Measurements from ENCODE around the gene CHD6. TPM values are rescaled to one million over a fixed set of nuclear protein-coding genes. Genes with fewer than 3 reads are reported as not detected.

The CHD6 gene
- total RNA-seq, 1 experiment from 2014 or later = 80.5 TPM

DNA sequence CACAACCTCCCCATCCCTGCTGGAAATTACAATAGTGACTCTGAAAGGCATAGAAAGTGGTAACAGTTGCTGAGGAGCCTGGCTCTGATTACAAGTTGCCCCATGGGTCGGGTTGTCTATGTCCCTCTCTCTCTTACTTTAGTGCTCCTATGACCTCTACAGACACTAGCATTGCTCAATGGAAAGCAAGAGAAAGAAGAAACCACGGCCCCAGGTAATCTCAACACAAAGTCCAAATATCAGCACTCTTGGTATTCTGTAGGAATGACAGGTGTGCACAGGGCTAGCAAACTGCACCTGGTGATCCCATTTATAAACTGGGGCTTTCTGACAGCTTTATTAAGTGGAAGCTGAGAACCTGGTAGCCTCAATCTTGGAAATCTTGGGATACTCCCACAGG lies 171.2 kb downstream of the CHD6 start:
- DNase-seq = peak; percentile 63 to 68
- intact Hi-C loops (cut with micrococcal nuclease; ENCODE audit: unreplicated experiment) = loop anchor here (1.0 kb wide), 1 partner anchor 19 kb away; no protein-coding TSS in a partner anchor
- peaks cover 40% of the 10 kb centered on the region for H3K36me3 Mint-ChIP-seq (ENCODE audit: insufficient read depth, unreplicated experiment)
- ChIA-PET POLR2A (no interaction called here), CTCF (no interaction called here)
- H3K4me1 Mint-ChIP-seq (ENCODE audit: low read depth, unreplicated experiment) = peaks cover 8% of the 10 kb centered on the region
- H3K4me3 ChIP-seq (ENCODE audit: low read depth, low read length) = no peak overlapping the region
- H3K36me3 ChIP-seq (ENCODE audit: control insufficient read depth, insufficient read depth, low read length) = peaks cover 18% of the 10 kb centered on the region
- H3K9me3 Mint-ChIP-seq (ENCODE audit: unreplicated experiment) = no peaks in the 10 kb centered on the region
- H3K4me3 Mint-ChIP-seq (ENCODE audit: unreplicated experiment) = no peak overlapping the region
- TF ChIP-seq, protein P1, sequence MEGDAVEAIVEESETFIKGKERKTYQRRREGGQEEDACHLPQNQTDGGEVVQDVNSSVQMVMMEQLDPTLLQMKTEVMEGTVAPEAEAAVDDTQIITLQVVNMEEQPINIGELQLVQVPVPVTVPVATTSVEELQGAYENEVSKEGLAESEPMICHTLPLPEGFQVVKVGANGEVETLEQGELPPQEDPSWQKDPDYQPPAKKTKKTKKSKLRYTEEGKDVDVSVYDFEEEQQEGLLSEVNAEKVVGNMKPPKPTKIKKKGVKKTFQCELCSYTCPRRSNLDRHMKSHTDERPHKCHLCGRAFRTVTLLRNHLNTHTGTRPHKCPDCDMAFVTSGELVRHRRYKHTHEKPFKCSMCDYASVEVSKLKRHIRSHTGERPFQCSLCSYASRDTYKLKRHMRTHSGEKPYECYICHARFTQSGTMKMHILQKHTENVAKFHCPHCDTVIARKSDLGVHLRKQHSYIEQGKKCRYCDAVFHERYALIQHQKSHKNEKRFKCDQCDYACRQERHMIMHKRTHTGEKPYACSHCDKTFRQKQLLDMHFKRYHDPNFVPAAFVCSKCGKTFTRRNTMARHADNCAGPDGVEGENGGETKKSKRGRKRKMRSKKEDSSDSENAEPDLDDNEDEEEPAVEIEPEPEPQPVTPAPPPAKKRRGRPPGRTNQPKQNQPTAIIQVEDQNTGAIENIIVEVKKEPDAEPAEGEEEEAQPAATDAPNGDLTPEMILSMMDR (IDR thresholded peaks at IDR 0.05; ENCODE audit: insufficient read depth in 1 of 2, low read depth in 1 of 2, low read length in 1 of 2, severe bottlenecking in 1 of 2, unreplicated experiment in 1 of 2) = no peak
- H3K4me1 ChIP-seq = peaks cover 13% of the 10 kb centered on the region
- H3K27me3 Mint-ChIP-seq (ENCODE audit: insufficient read depth, unreplicated experiment) = no peaks in the 10 kb centered on the region
- no peaks in the 10 kb centered on the region for H3K27me3 ChIP-seq (replicated peaks; ENCODE audit: control insufficient read depth, insufficient read depth, low read length)
- BruUV-seq (replicated peaks) = no TSS peak
- H3K9me3 ChIP-seq = no peaks in the 10 kb centered on the region
- no peak overlapping the region for H3K27ac Mint-ChIP-seq (ENCODE audit: unreplicated experiment)

- Mint-ChIP-seq H3K36me3 (ENCODE audit: insufficient read depth, unreplicated experiment) (peaks cover 40% of the 10 kb centered on the region), H3K27me3 (ENCODE audit: insufficient read depth, unreplicated experiment) (no peaks in the 10 kb centered on the region), H3K27ac (ENCODE audit: unreplicated experiment) (no peak overlapping the region), H3K4me3 (ENCODE audit: unreplicated experiment) (no peak overlapping the region), H3K4me1 (ENCODE audit: low read depth, unreplicated experiment) (peaks cover 8% of the 10 kb centered on the region), H3K9me3 (ENCODE audit: unreplicated experiment) (no peaks in the 10 kb centered on the region)
- TF ChIP-seq, protein P1 (IDR thresholded peaks at IDR 0.05; ENCODE audit: insufficient read depth in 1 of 2, low read depth in 1 of 2, low read length in 1 of 2, severe bottlenecking in 1 of 2, unreplicated experiment in 1 of 2) = no peak
- Histone ChIP-seq H3K4me1 (peaks cover 13% of the 10 kb centered on the region), H3K9me3 (no peaks in the 10 kb centered on the region), H3K36me3 (ENCODE audit: control insufficient read depth, insufficient read depth, low read length) (peaks cover 14% of the 10 kb centered on the region), H3K4me3 (ENCODE audit: low read depth, low read length) (no peak overlapping the region), H3K27me3 (replicated peaks; ENCODE audit: control insufficient read depth, insufficient read depth, low read length) (no peaks in the 10 kb centered on the region)
- intact Hi-C loops (cut with micrococcal nuclease; ENCODE audit: unreplicated experiment) = no loop called here
- CTCF ChIA-PET = no interaction called here
- POLR2A ChIA-PET = no interaction called here
- no TSS peak for BruUV-seq (replicated peaks)
- peak in 1 of 2 experiments; percentile 25 for DNase-seq
These were observed 171.7 kb downstream of the CHD6 start for GRCh38 chr20:41446456-41446855.

DNA sequence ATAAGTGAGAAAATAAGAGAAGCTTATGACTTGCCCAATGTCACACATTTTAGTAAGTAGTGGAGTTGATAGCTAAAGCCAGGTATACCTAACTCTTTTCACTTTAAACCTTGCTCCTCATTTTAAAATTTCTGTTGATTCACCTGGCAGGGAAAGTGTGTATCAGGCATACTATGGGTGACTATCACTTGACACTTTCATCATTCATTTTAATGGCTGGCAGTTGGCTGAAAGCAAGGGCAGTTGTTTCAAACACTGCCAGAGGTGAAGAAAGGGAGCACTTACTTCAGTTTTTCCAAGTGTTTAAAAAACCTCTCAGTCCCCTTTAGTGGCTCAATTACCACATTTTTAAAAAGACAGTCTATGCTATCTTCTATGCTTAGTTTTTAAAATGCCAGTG lies 173.4 kb downstream of the CHD6 start:
- no peaks in the 10 kb centered on the region for H3K4me1 Mint-ChIP-seq (ENCODE audit: low read depth, unreplicated experiment)
- Histone ChIP-seq H3K4me3 (ENCODE audit: low read depth, low read length) (no peak overlapping the region), H3K27me3 (replicated peaks; ENCODE audit: control insufficient read depth, insufficient read depth, low read length) (no peaks in the 10 kb centered on the region), H3K36me3 (ENCODE audit: control insufficient read depth, insufficient read depth, low read length) (peaks cover 13% of the 10 kb centered on the region), H3K9me3 (no peaks in the 10 kb centered on the region), H3K4me1 (peaks cover 13% of the 10 kb centered on the region)
- no TSS peak for BruUV-seq (replicated peaks)
- H3K27ac Mint-ChIP-seq (ENCODE audit: unreplicated experiment) = no peak overlapping the region
- ChIA-PET POLR2A (interaction anchor here (0.5 kb wide), 1 partner anchor 105 kb away, joined by 4 read pairs; no protein-coding TSS in a partner anchor), CTCF (no interaction called here)
- H3K27me3 Mint-ChIP-seq (ENCODE audit: insufficient read depth, unreplicated experiment) = no peaks in the 10 kb centered on the region
- no peaks in the 10 kb centered on the region for H3K9me3 Mint-ChIP-seq (ENCODE audit: unreplicated experiment)
- TF ChIP-seq, protein P1 (IDR thresholded peaks at IDR 0.05; ENCODE audit: insufficient read depth in 1 of 2, low read depth in 1 of 2, low read length in 1 of 2, severe bottlenecking in 1 of 2, unreplicated experiment in 1 of 2) = no peak
- H3K36me3 Mint-ChIP-seq (ENCODE audit: insufficient read depth, unreplicated experiment) = peaks cover 34% of the 10 kb centered on the region
- H3K4me3 Mint-ChIP-seq (ENCODE audit: unreplicated experiment) = no peak overlapping the region
- DNase-seq = no peak
- intact Hi-C loops (cut with micrococcal nuclease; ENCODE audit: unreplicated experiment) = no loop called here
